Measurements from ENCODE around the gene MAP3K9. TPM values are rescaled to one million over a fixed set of nuclear protein-coding genes. Genes with fewer than 3 reads are reported as not detected.

Gene MAP3K9
- total and polyA plus RNA-seq, 2 donors (not counting 3 experiments of a cell fraction or from before 2014, with no cell fraction given), result 0.06 to 0.11 TPM

- no peak overlapping the region for H3K9ac ChIP-seq (replicated peaks; ENCODE audit: extremely low read depth, insufficient read depth, low read length)
- ChIA-PET CTCF (no interaction called here), POLR2A (no interaction called here)
- no peak overlapping the region for H3K4me3 ChIP-seq (replicated peaks in 1 of 3; ENCODE audit: insufficient read depth in 1 of 3, low read depth in 1 of 3, low read length in 3 of 3)
- H3K27me3 ChIP-seq (ENCODE audit: control insufficient read depth in 2 of 2, insufficient read depth in 2 of 2, low read length in 2 of 2), result peaks cover 6 to 9% of the 10 kb centered on the region in 2 experiments
- BruUV-seq (replicated peaks), result no TSS peak
- H3K9me1 ChIP-seq (replicated peaks; ENCODE audit: control insufficient read depth, extremely low read depth, insufficient read depth, low read length), result no peaks in the 10 kb centered on the region
- FAIRE-seq (no peak), DNase-seq (ENCODE audit: low read depth, low spot score) (no peak)
- TF ChIP-seq POLR2A (IDR thresholded peaks at IDR 0.05; ENCODE audit: low read depth, low read length) (no peak), FOS (IDR thresholded peaks at IDR 0.05; ENCODE audit: borderline replicate concordance, insufficient read depth, low read length) (no peak), POLR2AphosphoS5 (IDR thresholded peaks at IDR 0.05; ENCODE audit: insufficient read depth, low read depth, low read length) (no peak), MAX (IDR thresholded peaks at IDR 0.05; ENCODE audit: insufficient read depth, insufficient read length) (no peak), CTCF (IDR thresholded peaks at IDR 0.05; ENCODE audit: extremely low read depth in 1 of 2, insufficient read depth in 1 of 2, low read depth in 1 of 2, low read length in 2 of 2) (no peak), GATA2 (IDR thresholded peaks at IDR 0.05; ENCODE audit: insufficient read depth, insufficient read length, low read depth, low read length) (no peak), EZH2 (IDR thresholded peaks at IDR 0.05; ENCODE audit: borderline replicate concordance, low read depth, low read length, severe bottlenecking) (no peak), JUN (IDR thresholded peaks at IDR 0.05; ENCODE audit: borderline replicate concordance, insufficient read depth, insufficient read length, low read depth) (no peak), MYC (IDR thresholded peaks at IDR 0.05; ENCODE audit: low read depth, low read length) (no peak)
- H3K4me2 ChIP-seq (ENCODE audit: insufficient read depth, low read length), result no peak overlapping the region
- H4K20me1 ChIP-seq (replicated peaks; ENCODE audit: control insufficient read depth, extremely low read depth, insufficient read depth, low read length), result no peaks in the 10 kb centered on the region
- dilution Hi-C loops (cut with MboI; ENCODE audit: extremely low pct_ligation_motif_present, low sequenced_read_pairs) (no loop called here), intact Hi-C loops (cut with micrococcal nuclease) (no loop called here)
- no peak overlapping the region for H2AFZ ChIP-seq (ENCODE audit: low read depth, low read length)
- H3K79me2 ChIP-seq (ENCODE audit: control insufficient read depth, insufficient read depth, low read length), result no peaks in the 10 kb centered on the region
- no peaks in the 10 kb centered on the region for H3K4me1 ChIP-seq (ENCODE audit: control insufficient read depth, extremely low read depth, insufficient read depth, low read length)
- H3K9me3 ChIP-seq (replicated peaks; ENCODE audit: control insufficient read depth, insufficient read depth, low read length), result no peaks in the 10 kb centered on the region
- H3K27ac ChIP-seq (ENCODE audit: insufficient read depth, low read depth, low read length), result no peak overlapping the region
- H3K36me3 ChIP-seq (ENCODE audit: control insufficient read depth in 2 of 2, extremely low read depth in 1 of 2, insufficient read depth in 2 of 2, low read length in 2 of 2), result no peaks in the 10 kb centered on the region
Measured at GRCh38 chr14:70801836-70802235, 7.5 kb downstream of the MAP3K9 start.
